DND-41 (cell line): Measurements from ENCODE around the gene BAHCC1.
"Not testable (repeated sequence)": the region's sequence is repeated elsewhere in the genome, so short reads cannot be mapped to it uniquely, and the experiment has no call there.

Source experiments
- EZH2 ChIP-seq: IDR thresholded peaks from 3 replicates; pipeline ENCODE4 v1.6.1; 2012; ENCODE audit warnings: borderline replicate concordance, low read depth, mild to moderate bottlenecking, moderate library complexity, low read length, inconsistent platforms; ENCODE audit not compliant: severe bottlenecking
- TF ChIP-seq, protein P1 (sequence below): IDR thresholded peaks from 2 replicates; pipeline ENCODE4 v1.5.1; 2012; ENCODE audit warnings: borderline replicate concordance, low read length, moderate library complexity, mild to moderate bottlenecking; ENCODE audit not compliant: poor library complexity, severe bottlenecking; ENCODE audit errors: extremely low read depth

DNA sequence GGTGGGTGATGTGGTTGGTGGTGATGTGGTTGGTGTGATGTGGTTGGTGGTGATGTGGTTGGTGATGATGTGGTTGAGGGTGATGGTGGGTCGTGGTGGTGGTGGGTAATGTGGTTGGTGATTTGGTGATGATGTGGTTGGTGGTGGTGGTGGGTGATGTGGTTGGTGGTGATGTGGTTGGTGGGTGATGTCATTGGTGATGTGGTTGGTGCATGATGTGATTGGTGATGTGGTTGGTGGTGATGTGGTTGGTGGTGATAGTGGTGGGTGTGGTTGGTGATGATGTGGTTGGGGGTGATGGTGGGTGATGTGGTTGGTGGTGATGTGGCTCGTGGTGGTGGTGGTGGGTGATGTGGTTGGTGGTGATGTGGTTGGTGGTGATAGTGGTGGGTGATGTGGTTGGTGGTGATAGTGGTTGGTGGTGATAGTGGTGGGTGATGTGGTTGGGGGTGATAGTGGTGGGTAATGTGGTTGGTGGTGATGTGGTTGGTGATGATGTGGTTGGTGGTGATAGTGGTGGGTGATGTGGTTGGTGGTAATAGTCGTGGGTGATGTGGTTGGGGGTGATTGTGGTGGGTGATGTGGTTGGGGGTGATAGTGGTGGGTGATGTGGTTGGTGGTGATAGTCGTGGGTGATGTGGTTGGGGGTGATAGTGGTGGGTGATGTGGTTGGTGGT, 30.6 kb downstream of the BAHCC1 start:
- TF ChIP-seq, protein P1, sequence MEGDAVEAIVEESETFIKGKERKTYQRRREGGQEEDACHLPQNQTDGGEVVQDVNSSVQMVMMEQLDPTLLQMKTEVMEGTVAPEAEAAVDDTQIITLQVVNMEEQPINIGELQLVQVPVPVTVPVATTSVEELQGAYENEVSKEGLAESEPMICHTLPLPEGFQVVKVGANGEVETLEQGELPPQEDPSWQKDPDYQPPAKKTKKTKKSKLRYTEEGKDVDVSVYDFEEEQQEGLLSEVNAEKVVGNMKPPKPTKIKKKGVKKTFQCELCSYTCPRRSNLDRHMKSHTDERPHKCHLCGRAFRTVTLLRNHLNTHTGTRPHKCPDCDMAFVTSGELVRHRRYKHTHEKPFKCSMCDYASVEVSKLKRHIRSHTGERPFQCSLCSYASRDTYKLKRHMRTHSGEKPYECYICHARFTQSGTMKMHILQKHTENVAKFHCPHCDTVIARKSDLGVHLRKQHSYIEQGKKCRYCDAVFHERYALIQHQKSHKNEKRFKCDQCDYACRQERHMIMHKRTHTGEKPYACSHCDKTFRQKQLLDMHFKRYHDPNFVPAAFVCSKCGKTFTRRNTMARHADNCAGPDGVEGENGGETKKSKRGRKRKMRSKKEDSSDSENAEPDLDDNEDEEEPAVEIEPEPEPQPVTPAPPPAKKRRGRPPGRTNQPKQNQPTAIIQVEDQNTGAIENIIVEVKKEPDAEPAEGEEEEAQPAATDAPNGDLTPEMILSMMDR: not testable (repeated sequence)
- not testable (repeated sequence) for TF ChIP-seq EZH2
